Measurements from ENCODE around the gene FAM13A. TPM values are rescaled to one million over a fixed set of nuclear protein-coding genes. Genes with fewer than 3 reads are reported as not detected.
A peak's percentile ranks its signal among the peaks of the same experiment; 100 is the strongest.

Gene FAM13A
- total and polyA plus RNA-seq, 9 of the 15 experiments (the other 6 are each of a cell fraction or from before 2014, with no cell fraction given): 11.3 to 23.3 (median 14.7) TPM

DNA sequence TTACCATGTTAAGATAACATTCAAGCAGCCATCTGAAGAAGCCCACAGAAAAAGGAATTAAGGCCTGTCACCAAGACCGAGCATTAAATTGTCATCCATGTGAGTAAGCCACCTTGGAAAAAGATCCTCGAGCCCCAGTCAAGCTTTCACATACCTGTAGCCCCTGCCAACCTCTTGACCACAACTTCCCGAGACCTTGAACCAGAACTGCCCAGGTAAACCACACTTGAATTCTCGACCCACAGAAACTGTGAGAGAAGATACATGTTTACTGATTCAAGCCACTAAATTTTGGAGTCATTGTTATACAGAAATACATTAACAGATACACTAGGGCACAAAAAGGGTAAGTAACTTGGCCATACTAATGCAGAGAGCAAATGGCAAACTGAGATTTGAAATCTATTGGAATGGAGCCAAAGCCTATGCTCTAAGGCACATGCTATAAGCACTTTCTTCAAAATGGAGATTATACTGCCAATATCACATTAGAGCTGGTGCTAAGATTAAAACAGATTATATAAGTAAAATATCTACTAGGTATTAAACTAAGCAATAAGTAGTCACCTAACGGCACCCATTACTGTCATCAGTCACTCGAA is 49.5 kb downstream of the FAM13A start:
- Histone ChIP-seq H2AFZ (ENCODE audit: low read depth, low read length) (no peak overlapping the region), H3K9ac (ENCODE audit: insufficient read depth in 1 of 2, low read depth in 2 of 2, low read length in 2 of 2) (no peak overlapping the region), H3K36me3 (ENCODE audit: control insufficient read depth, insufficient read depth, low read length) (peaks cover 30% of the 10 kb centered on the region; the same call in 2 of the 3 replicates), H3K79me2 (ENCODE audit: control insufficient read depth, insufficient read depth, low read length) (peaks cover 15% of the 10 kb centered on the region), H3K4me2 (ENCODE audit: insufficient read depth, low read length) (no peak overlapping the region), H3K9me1 (ENCODE audit: control insufficient read depth, insufficient read depth, low read length) (no peaks in the 10 kb centered on the region), H3K4me1 (replicated peaks in 1 of 2; ENCODE audit: control insufficient read depth in 2 of 2, insufficient read depth in 2 of 2, low read length in 2 of 2) (peaks cover 0 to 13% of the 10 kb centered on the region in 2 experiments; a peak in 2 of 5 replicates), H4K20me1 (replicated peaks; ENCODE audit: control insufficient read depth, insufficient read depth, low read length) (no peaks in the 10 kb centered on the region), H3K9me3 (replicated peaks; ENCODE audit: control insufficient read depth, insufficient read depth, low read depth, low read length) (no peaks in the 10 kb centered on the region), H3K27me3 (ENCODE audit: control insufficient read depth in 2 of 2, insufficient read depth in 2 of 2, low read length in 2 of 2) (no peaks in the 10 kb centered on the region), H3K27ac (ENCODE audit: extremely low read depth, low read depth, low read length) (no peak overlapping the region), H3K4me3 (no peak overlapping the region)
- FAIRE-seq: no peak
- intact Hi-C loops (cut with micrococcal nuclease): no loop called here
- BruUV-seq (replicated peaks): no TSS peak
- in situ Hi-C loops (cut with MboI): no loop called here
- 92% methylated on average over 6 of the region's 6 CpGs for WGBS (ENCODE audit: insufficient coverage, low coverage, missing lambda C conversion rate)
- ChIA-PET POLR2A (interaction anchor here (0.9 kb wide), 1 partner anchor 187 kb away, joined by 3 read pairs; no protein-coding TSS in a partner anchor), CTCF (ENCODE audit: low intra/inter-chr PET ratio) (no interaction called here)
- no peak for DNase-seq (ENCODE audit: extremely low read depth in 1 of 4, low spot score in 3 of 4)
- no peak for ATAC-seq
- TF ChIP-seq, protein P1, sequence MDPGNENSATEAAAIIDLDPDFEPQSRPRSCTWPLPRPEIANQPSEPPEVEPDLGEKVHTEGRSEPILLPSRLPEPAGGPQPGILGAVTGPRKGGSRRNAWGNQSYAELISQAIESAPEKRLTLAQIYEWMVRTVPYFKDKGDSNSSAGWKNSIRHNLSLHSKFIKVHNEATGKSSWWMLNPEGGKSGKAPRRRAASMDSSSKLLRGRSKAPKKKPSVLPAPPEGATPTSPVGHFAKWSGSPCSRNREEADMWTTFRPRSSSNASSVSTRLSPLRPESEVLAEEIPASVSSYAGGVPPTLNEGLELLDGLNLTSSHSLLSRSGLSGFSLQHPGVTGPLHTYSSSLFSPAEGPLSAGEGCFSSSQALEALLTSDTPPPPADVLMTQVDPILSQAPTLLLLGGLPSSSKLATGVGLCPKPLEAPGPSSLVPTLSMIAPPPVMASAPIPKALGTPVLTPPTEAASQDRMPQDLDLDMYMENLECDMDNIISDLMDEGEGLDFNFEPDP (CRISPR knock-in tag; IDR thresholded peaks at IDR 0.05): no peak
- TF ChIP-seq, protein P2, sequence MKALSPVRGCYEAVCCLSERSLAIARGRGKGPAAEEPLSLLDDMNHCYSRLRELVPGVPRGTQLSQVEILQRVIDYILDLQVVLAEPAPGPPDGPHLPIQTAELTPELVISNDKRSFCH (CRISPR knock-in tag; IDR thresholded peaks at IDR 0.05): no peak
- TF ChIP-seq, protein P2 (tag; IDR thresholded peaks at IDR 0.05): no peak
- TF ChIP-seq OTX1 (CRISPR knock-in tag; IDR thresholded peaks at IDR 0.05): no peak
- no peak for TF ChIP-seq FOXJ2 (tag; IDR thresholded peaks at IDR 0.05)
- no peak for TF ChIP-seq RBM14 (IDR thresholded peaks at IDR 0.05; ENCODE audit: borderline replicate concordance, insufficient read depth, low read depth, low read length)
- peak; percentile 51 for TF ChIP-seq NFIC (IDR thresholded peaks at IDR 0.05)
- TF ChIP-seq, protein P3, sequence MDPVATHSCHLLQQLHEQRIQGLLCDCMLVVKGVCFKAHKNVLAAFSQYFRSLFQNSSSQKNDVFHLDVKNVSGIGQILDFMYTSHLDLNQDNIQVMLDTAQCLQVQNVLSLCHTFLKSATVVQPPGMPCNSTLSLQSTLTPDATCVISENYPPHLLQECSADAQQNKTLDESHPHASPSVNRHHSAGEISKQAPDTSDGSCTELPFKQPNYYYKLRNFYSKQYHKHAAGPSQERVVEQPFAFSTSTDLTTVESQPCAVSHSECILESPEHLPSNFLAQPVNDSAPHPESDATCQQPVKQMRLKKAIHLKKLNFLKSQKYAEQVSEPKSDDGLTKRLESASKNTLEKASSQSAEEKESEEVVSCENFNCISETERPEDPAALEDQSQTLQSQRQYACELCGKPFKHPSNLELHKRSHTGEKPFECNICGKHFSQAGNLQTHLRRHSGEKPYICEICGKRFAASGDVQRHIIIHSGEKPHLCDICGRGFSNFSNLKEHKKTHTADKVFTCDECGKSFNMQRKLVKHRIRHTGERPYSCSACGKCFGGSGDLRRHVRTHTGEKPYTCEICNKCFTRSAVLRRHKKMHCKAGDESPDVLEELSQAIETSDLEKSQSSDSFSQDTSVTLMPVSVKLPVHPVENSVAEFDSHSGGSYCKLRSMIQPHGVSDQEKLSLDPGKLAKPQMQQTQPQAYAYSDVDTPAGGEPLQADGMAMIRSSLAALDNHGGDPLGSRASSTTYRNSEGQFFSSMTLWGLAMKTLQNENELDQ (CRISPR knock-in tag; IDR thresholded peaks at IDR 0.05; ENCODE audit: borderline replicate concordance): no peak
- no peak for TF ChIP-seq NUFIP1 (IDR thresholded peaks at IDR 0.05; ENCODE audit: partially characterized antibody)
- TF ChIP-seq, protein P4, sequence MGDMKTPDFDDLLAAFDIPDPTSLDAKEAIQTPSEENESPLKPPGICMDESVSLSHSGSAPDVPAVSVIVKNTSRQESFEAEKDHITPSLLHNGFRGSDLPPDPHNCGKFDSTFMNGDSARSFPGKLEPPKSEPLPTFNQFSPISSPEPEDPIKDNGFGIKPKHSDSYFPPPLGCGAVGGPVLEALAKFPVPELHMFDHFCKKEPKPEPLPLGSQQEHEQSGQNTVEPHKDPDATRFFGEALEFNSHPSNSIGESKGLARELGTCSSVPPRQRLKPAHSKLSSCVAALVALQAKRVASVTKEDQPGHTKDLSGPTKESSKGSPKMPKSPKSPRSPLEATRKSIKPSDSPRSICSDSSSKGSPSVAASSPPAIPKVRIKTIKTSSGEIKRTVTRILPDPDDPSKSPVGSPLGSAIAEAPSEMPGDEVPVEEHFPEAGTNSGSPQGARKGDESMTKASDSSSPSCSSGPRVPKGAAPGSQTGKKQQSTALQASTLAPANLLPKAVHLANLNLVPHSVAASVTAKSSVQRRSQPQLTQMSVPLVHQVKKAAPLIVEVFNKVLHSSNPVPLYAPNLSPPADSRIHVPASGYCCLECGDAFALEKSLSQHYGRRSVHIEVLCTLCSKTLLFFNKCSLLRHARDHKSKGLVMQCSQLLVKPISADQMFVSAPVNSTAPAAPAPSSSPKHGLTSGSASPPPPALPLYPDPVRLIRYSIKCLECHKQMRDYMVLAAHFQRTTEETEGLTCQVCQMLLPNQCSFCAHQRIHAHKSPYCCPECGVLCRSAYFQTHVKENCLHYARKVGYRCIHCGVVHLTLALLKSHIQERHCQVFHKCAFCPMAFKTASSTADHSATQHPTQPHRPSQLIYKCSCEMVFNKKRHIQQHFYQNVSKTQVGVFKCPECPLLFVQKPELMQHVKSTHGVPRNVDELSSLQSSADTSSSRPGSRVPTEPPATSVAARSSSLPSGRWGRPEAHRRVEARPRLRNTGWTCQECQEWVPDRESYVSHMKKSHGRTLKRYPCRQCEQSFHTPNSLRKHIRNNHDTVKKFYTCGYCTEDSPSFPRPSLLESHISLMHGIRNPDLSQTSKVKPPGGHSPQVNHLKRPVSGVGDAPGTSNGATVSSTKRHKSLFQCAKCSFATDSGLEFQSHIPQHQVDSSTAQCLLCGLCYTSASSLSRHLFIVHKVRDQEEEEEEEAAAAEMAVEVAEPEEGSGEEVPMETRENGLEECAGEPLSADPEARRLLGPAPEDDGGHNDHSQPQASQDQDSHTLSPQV (IDR thresholded peaks at IDR 0.05): peak; percentile 44; the same call in 1 of the 2 replicates
- TF ChIP-seq, protein P5, sequence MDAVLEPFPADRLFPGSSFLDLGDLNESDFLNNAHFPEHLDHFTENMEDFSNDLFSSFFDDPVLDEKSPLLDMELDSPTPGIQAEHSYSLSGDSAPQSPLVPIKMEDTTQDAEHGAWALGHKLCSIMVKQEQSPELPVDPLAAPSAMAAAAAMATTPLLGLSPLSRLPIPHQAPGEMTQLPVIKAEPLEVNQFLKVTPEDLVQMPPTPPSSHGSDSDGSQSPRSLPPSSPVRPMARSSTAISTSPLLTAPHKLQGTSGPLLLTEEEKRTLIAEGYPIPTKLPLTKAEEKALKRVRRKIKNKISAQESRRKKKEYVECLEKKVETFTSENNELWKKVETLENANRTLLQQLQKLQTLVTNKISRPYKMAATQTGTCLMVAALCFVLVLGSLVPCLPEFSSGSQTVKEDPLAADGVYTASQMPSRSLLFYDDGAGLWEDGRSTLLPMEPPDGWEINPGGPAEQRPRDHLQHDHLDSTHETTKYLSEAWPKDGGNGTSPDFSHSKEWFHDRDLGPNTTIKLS (IDR thresholded peaks at IDR 0.05; ENCODE audit: borderline replicate concordance, low read depth): no peak
- TF ChIP-seq PTBP1 (IDR thresholded peaks at IDR 0.05; ENCODE audit: low read depth, low read length): no peak

Measured in K562 (cell line).